H1 (cell line): ENCODE results near the gene CABLES2.

Experiments used
- BACH1 ChIP-seq: IDR thresholded peaks from 2 replicates; pipeline ENCODE4 v1.6.1; 2012; ENCODE audit warnings: low read length, improper control_type of control experiment
- CBX8 ChIP-seq: fragments of 300-800, 300-1000 bp; sonication (generic); IDR thresholded peaks from 2 replicates; pipeline ENCODE4 v1.7.1; 2016; ENCODE audit warnings: low read depth, low read length, borderline replicate concordance
- CREB1 ChIP-seq: IDR thresholded peaks from 2 replicates; pipeline ENCODE4 v1.6.1; 2012; ENCODE audit warnings: inconsistent platforms
- EP300 ChIP-seq, 2 experiments: IDR thresholded peaks; 1 replicate in 1 of 2; 2 replicates in 1 of 2; pipeline ENCODE4 v1.6.1; 2011 to 2012; ENCODE audit warnings: low read depth in 2 of 2, low read length in 2 of 2, mild to moderate bottlenecking in 2 of 2, borderline replicate concordance in 1 of 2, inconsistent platforms in 1 of 2, moderate library complexity in 1 of 2
- EZH2 ChIP-seq: fragments of 200-600 bp; sonication (generic); IDR thresholded peaks from 2 replicates; pipeline ENCODE4 v1.7.1; 2012; ENCODE audit warnings: low read depth, mild to moderate bottlenecking, moderate library complexity, low read length, inconsistent platforms; ENCODE audit not compliant: severe bottlenecking
- JUN ChIP-seq: IDR thresholded peaks from 2 replicates; pipeline ENCODE4 v1.6.1; 2011; ENCODE audit warnings: low read depth, mild to moderate bottlenecking, improper control_type of control experiment, low read length
- JUND ChIP-seq: IDR thresholded peaks from 2 replicates; pipeline ENCODE4 v1.6.1; 2011; ENCODE audit warnings: mild to moderate bottlenecking, improper control_type of control experiment, low read length
- POLR2A ChIP-seq, 2 experiments: IDR thresholded peaks; 1 replicate in 1 of 2; 2 replicates in 1 of 2; pipeline ENCODE4 v1.6.1; 2011; ENCODE audit warnings: low read depth in 2 of 2, low read length in 2 of 2, mild to moderate bottlenecking in 2 of 2; ENCODE audit errors: control extremely low read depth in 1 of 2
- RFX5 ChIP-seq: IDR thresholded peaks from 2 replicates; pipeline ENCODE4 v1.6.1; 2011; ENCODE audit warnings: low read depth, low read length, improper control_type of control experiment, borderline replicate concordance
- ZNF274 ChIP-seq: IDR thresholded peaks from 2 replicates; pipeline ENCODE4 v1.7.0; 2012; ENCODE audit warnings: low read length, borderline replicate concordance; ENCODE audit errors: extremely low read depth
- TF ChIP-seq, protein P1 (sequence below), 3 experiments: IDR thresholded peaks; 1 replicate in 2 of 3; 2 replicates in 1 of 3; pipeline versions ENCODE4 v1.5.1 to v1.6.1; 2011; ENCODE audit warnings: low read length in 3 of 3, mild to moderate bottlenecking in 3 of 3, inconsistent platforms in 2 of 3, low read depth in 1 of 3, moderate library complexity in 1 of 3; ENCODE audit not compliant: insufficient read depth in 1 of 3; ENCODE audit errors: control extremely low read depth in 1 of 3
- TF ChIP-seq, protein P2 (sequence below): IDR thresholded peaks from 2 replicates; pipeline ENCODE4 v1.6.1; 2011; ENCODE audit warnings: low read length, improper control_type of control experiment

DNA sequence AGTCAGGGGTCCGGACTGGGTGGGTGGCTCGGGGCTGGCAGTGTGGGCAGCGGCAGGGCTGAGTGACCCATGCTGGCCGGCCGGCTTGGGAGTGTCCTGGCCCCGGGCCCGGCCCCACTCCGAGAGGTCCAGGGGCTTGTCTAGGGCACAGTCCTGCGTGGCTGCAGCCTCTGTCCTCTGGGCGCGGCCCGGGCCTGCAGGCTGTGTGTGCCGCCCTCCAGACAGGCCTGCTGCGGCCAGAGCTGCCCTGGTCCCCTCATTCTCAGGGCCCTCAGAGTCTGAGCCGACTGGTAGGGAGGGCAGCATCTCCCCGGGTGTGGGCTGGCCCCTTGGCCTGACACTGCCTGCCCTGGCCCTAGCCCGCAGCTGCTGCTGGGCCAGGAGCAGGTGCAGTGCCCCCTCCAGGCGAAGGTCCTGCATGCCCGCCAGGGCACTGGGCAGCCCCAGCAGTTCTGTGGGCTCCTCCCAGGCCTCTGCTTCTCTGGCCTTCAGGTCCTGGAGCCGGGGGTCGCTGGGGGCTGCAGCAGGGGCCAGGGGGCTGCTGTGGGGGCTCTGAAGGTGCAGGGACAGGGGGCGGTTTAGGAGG lies 6.9 kb upstream of the CABLES2 start:
- TF ChIP-seq JUND (no peak), RFX5 (no peak), POLR2A (IDR thresholded peaks at IDR 0.05; ENCODE audit: control extremely low read depth in 1 of 2, low read depth in 2 of 2, low read length in 2 of 2) (no peak), EZH2 (no peak), BACH1 (no peak), CBX8 (no peak), ZNF274 (no peak), CREB1 (no peak), JUN (no peak), EP300 (IDR thresholded peaks at IDR 0.05; ENCODE audit: borderline replicate concordance in 1 of 2, low read depth in 2 of 2, low read length in 2 of 2) (no peak)
- TF ChIP-seq, protein P1, sequence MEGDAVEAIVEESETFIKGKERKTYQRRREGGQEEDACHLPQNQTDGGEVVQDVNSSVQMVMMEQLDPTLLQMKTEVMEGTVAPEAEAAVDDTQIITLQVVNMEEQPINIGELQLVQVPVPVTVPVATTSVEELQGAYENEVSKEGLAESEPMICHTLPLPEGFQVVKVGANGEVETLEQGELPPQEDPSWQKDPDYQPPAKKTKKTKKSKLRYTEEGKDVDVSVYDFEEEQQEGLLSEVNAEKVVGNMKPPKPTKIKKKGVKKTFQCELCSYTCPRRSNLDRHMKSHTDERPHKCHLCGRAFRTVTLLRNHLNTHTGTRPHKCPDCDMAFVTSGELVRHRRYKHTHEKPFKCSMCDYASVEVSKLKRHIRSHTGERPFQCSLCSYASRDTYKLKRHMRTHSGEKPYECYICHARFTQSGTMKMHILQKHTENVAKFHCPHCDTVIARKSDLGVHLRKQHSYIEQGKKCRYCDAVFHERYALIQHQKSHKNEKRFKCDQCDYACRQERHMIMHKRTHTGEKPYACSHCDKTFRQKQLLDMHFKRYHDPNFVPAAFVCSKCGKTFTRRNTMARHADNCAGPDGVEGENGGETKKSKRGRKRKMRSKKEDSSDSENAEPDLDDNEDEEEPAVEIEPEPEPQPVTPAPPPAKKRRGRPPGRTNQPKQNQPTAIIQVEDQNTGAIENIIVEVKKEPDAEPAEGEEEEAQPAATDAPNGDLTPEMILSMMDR (IDR thresholded peaks at IDR 0.05; ENCODE audit: control extremely low read depth in 1 of 3, insufficient read depth in 1 of 3, low read depth in 1 of 3, low read length in 3 of 3), result peak in 2 of 3 experiments; percentile 61 to 66; a peak in 3 of 4 replicates
- TF ChIP-seq, protein P2, sequence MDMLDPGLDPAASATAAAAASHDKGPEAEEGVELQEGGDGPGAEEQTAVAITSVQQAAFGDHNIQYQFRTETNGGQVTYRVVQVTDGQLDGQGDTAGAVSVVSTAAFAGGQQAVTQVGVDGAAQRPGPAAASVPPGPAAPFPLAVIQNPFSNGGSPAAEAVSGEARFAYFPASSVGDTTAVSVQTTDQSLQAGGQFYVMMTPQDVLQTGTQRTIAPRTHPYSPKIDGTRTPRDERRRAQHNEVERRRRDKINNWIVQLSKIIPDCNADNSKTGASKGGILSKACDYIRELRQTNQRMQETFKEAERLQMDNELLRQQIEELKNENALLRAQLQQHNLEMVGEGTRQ, result no peak
